Fibroblast of mammary gland (primary cell): ENCODE measurements around the gene TERB2.
A peak's percentile ranks its signal among the peaks of the same experiment; 100 is the strongest.
"Not testable (repeated sequence)": the region's sequence is repeated elsewhere in the genome, so short reads cannot be mapped to it uniquely, and the experiment has no call there.

Experiments used
- DNase-seq: peaks from one replicate; pipeline ENCODE4 v3.0.0-alpha.2; 2010; ENCODE audit warnings: low read depth
- H3K4me3 ChIP-seq: 2 replicates; pipeline ENCODE4 v1.5.1; 2011; ENCODE audit warnings: low read depth, mild to moderate bottlenecking, low read length, moderate library complexity; ENCODE audit not compliant: control insufficient read depth
- TF ChIP-seq, protein P1 (sequence below): conservative IDR thresholded peaks from 2 replicates; pipeline ENCODE4 v1.5.1; 2011; ENCODE audit warnings: low read depth, low read length, inconsistent platforms; ENCODE audit not compliant: control insufficient read depth, insufficient read depth

The TERB2 gene

DNA sequence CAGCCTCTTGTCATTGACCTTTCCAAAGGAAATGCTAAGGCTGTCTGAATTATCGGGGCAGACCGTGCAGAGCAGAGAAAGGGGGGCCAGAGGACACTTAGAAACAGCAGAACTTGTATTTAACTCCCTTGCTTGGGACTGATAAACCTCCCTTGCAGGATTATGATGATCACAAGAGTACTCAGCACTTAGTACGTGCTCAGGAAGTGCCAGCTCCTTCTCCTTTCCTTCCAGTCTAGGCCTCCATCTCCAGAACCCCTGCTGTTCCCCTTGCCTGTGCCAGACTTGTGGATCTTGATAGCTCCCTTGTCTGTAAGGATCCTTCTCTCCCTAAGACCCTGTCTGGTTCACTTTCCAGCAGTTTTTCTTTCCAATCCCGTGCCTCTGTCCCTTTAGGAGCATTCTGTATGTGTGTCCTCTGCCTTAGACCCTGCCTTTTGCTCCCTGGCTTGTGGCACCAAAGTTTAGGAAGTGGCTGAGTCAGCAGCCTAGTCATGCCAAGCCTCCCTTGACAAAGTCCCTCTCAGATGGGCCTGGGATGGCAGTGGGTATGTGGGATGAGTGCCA, 67.3 kb downstream of the TERB2 start:
- peak; percentile 41 for DNase-seq
- peak overlapping the region; percentile 83 for H3K4me3 ChIP-seq
- TF ChIP-seq, protein P1, sequence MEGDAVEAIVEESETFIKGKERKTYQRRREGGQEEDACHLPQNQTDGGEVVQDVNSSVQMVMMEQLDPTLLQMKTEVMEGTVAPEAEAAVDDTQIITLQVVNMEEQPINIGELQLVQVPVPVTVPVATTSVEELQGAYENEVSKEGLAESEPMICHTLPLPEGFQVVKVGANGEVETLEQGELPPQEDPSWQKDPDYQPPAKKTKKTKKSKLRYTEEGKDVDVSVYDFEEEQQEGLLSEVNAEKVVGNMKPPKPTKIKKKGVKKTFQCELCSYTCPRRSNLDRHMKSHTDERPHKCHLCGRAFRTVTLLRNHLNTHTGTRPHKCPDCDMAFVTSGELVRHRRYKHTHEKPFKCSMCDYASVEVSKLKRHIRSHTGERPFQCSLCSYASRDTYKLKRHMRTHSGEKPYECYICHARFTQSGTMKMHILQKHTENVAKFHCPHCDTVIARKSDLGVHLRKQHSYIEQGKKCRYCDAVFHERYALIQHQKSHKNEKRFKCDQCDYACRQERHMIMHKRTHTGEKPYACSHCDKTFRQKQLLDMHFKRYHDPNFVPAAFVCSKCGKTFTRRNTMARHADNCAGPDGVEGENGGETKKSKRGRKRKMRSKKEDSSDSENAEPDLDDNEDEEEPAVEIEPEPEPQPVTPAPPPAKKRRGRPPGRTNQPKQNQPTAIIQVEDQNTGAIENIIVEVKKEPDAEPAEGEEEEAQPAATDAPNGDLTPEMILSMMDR, result no peak

DNA sequence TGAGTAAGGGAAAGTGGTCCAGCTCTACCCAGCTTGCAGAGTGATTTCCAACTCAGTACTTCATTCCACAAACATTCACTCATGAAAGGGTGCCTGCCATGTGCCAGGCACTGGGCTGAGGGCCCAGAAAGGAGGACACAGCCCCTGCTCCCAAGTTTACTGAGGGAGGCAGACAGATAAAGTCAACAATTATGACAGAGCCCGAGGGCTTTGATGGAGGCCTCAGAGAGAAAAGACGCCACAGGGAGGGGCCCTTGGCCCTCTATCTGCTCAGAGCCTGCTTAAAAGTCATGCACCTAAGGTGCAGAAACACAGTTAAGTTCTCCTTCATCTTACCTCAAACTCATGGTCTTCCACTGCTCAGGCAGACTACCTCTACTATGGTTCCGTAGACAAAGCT, 68.2 kb downstream of the TERB2 start:
- DNase-seq, H3K4me3 ChIP-seq: not testable (repeated sequence)

DNA sequence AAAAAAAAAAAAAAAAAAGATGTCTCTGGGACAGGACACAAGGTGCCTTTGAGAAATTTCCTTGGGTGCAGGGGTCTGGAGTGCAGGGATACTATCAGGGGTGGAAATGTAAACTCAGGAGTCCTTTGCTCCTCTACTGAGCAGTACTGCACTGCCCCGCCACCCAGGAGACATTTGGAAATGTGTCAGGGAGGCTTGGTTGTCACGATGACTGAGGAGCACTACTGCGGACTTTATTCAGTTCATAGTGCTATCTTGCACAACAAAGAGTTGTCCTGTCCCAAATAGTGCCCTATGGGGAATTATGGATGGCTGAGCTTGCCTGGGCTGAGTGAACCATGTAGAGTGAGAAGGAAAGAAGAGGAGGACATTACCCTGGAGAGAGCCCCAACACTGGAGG, 69.1 kb downstream of the TERB2 start:
- DNase-seq, H3K4me3 ChIP-seq: not testable (repeated sequence)

DNA sequence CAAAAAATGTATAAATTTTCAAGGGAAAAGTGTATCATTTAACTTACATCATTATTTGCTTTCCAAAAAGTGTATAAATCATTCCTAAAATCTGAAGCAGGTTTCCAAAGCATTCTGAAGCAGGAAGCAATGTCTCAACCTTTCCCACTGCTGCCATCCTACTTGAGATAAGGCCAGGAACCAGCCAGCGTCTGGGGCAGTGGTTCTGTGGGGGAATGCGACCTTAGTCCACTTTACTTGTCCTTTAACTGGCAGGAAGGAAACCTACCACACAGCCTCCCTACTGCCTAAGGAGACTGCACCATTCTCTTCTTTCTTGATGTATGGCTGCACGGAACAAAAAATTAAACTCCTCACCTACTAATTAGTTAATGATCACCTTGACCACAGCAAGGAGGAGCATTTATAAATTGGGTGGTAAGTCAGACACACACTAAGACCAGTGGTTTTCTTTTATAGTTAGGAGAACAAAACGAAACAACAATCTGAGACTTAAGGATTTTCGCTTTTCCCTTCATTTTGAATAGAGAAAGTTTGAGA, 70.2 kb downstream of the TERB2 start:
- TF ChIP-seq, protein P1, result no peak
- H3K4me3 ChIP-seq, result no peak overlapping the region
- no peak for DNase-seq

DNA sequence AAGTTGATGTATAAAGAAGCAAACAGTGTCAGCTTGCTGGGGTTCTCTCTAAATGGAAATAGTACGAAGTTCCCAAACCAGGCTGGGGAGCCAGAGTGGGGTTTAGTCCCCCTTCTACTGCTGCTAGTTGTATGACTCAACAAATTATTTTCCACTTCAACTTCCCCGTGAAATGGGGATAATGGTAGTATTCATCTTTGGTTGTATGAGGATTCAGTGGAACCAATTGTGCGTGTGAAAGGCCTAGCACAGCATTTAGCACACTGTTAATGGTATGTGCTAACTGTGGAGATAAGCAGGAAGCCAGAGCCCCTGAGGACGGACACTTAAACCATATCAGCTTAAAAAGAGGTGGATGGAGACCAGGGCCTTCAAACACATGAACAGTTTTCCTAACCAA, 70.7 kb downstream of the TERB2 start:
- no peak overlapping the region for H3K4me3 ChIP-seq

More for the DNA sequence above, 70.7 kb downstream of the TERB2 start:
- TF ChIP-seq, protein P1, result no peak
- DNase-seq, result no peak
